A549 treated with DMSO at 1 μM for 4 hours (cell line): ENCODE results near the gene FAM229B. TPM values are rescaled to one million over a fixed set of nuclear protein-coding genes. Genes with fewer than 3 reads are reported as not detected.

Experiments used
- total RNA-seq: library from RNA; stranded (reverse); fragments of 200-300 nt; extraction: Qiagen RNA extraction; gene quantifications from 5 replicates; pipeline ENCODE4 v1.2.3, GENCODE V29; 2022; ENCODE audit warnings: low read depth

The FAM229B gene
- total RNA-seq: 5.2 to 9.3 TPM (median 9.2 TPM) in 5 replicates

GRCh38 chr6:112087136-112087911, at the start of gene FAM229B, which contains the start of gene TUBE1:
Gene FAM229B (plus strand): TSS chr6:112087591. CDS start chr6:112099284, 11,693 bp downstream.
Gene TUBE1 (minus strand): TSS chr6:112087482. CDS start chr6:112087434, 48 bp downstream.

GRCh38 chr6:112054001-112054400, 33.4 kb upstream of the FAM229B start, which contains the start of gene CCN6:
Gene CCN6 (plus strand): TSS chr6:112054104. CDS start chr6:112054358, 254 bp downstream.

Other genes starting within 250 kb of the FAM229B start
- 4.2 to 6.6 TPM (median 4.7 TPM) in 5 replicates for gene FYN, start 214.1 kb upstream of the FAM229B start, total RNA-seq
- gene CCN6, start 33.5 kb upstream of the FAM229B start, total RNA-seq: not detected in 5 replicates
- gene TUBE1, start 109 bp upstream of the FAM229B start, total RNA-seq: 5.7 to 8.2 TPM (median 7.1 TPM) in 5 replicates
- 1.1 to 2.5 TPM (median 1.8 TPM) in 5 replicates for gene LAMA4, start 167.0 kb downstream of the FAM229B start, total RNA-seq